ENCODE results near the gene FRMD5. TPM values are rescaled to one million over a fixed set of nuclear protein-coding genes. Genes with fewer than 3 reads are reported as not detected.

The FRMD5 gene
- total RNA-seq, 4 donors from 2014 or later: 0.31 to 0.72 TPM; not detected in 2

DNA sequence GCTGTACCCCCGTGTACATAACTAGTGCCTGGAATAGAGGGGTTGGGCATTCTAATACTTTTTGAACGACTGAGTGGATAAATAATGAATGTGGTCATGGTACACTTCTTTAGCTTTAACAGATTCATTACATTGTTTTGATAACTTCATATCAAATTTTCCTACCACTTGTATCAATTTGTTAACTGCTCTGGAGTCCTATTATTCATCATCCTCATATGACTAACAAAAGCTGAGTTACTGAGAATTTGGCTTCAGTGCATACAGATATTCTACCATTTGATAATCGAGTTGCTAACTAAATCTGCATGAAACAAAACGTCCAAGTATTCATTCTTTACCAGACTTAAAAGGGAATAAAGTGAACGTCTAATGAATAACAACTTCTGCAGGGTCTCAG, 31.7 kb downstream of the FRMD5 start:
- 79% methylated on average over 5 of the region's 5 CpGs for WGBS
- Histone ChIP-seq H3K9me3 (no peaks in the 10 kb centered on the region), H3K4me1 (no peaks in the 10 kb centered on the region), H3K27ac (no peak overlapping the region), H3K36me3 (no peaks in the 10 kb centered on the region), H3K4me3 (no peak overlapping the region), H3K27me3 (no peaks in the 10 kb centered on the region)
- DNase-seq (ENCODE audit: low spot score in 2 of 2): no peak
- TF ChIP-seq, protein P1, sequence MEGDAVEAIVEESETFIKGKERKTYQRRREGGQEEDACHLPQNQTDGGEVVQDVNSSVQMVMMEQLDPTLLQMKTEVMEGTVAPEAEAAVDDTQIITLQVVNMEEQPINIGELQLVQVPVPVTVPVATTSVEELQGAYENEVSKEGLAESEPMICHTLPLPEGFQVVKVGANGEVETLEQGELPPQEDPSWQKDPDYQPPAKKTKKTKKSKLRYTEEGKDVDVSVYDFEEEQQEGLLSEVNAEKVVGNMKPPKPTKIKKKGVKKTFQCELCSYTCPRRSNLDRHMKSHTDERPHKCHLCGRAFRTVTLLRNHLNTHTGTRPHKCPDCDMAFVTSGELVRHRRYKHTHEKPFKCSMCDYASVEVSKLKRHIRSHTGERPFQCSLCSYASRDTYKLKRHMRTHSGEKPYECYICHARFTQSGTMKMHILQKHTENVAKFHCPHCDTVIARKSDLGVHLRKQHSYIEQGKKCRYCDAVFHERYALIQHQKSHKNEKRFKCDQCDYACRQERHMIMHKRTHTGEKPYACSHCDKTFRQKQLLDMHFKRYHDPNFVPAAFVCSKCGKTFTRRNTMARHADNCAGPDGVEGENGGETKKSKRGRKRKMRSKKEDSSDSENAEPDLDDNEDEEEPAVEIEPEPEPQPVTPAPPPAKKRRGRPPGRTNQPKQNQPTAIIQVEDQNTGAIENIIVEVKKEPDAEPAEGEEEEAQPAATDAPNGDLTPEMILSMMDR (IDR thresholded peaks at IDR 0.05): no peak
- TF ChIP-seq POLR2AphosphoS5 (IDR thresholded peaks at IDR 0.05): no peak
- no peak for TF ChIP-seq POLR2A (IDR thresholded peaks at IDR 0.05)
- TF ChIP-seq EP300 (IDR thresholded peaks at IDR 0.05): no peak

DNA sequence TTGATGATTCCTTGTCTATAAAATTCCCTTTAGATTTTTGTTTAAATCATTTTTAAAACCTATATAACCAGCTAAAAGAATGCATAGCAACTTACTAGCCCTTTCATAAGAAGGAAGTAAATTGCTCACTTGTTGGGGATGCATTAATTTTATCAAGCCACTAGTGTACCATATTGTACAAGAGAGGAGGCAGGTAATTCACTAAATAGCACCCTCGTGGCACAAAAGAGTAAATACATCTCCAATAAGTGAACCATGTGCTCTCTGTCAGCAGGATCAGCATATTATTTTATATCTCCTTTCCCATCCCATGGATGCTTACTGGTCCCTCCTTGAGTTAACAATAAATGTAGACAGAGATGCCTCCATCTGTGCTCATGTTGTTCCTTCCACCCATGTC, 34.3 kb downstream of the FRMD5 start:
- Histone ChIP-seq H3K9me3 (no peaks in the 10 kb centered on the region), H3K27me3 (no peaks in the 10 kb centered on the region), H3K4me1 (no peaks in the 10 kb centered on the region), H3K27ac (no peak overlapping the region), H3K4me3 (no peak overlapping the region), H3K36me3 (no peaks in the 10 kb centered on the region)
- TF ChIP-seq POLR2AphosphoS5 (IDR thresholded peaks at IDR 0.05) (no peak), EP300 (IDR thresholded peaks at IDR 0.05) (no peak), POLR2A (IDR thresholded peaks at IDR 0.05) (no peak)
- TF ChIP-seq, protein P1 (IDR thresholded peaks at IDR 0.05): no peak
- no peak for DNase-seq (ENCODE audit: low spot score in 2 of 2)
- WGBS: 88% methylated on average over 1 of the region's 1 CpG

DNA sequence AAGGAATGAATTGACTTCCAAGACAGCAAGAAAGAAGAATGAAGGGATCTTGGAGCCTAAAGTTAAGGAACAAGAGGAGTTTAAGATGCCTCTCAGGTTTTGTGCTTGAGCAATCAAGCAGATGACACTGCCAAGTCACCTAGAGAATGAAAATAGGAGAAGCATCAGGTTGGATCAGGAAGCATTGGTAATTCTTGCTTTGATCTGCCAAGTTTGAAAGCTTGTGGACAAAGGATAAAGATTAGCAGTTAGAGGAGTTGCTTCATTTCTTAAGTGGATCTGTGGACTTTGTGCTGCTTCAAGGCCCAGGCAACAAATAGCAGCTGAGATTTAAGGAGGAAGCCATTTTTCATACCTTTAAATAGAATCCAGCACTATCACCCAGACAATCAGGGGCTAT, 35.6 kb downstream of the FRMD5 start:
- TF ChIP-seq POLR2AphosphoS5 (IDR thresholded peaks at IDR 0.05) (no peak), EP300 (IDR thresholded peaks at IDR 0.05) (no peak), POLR2A (IDR thresholded peaks at IDR 0.05) (no peak)
- TF ChIP-seq, protein P1 (IDR thresholded peaks at IDR 0.05): no peak
- Histone ChIP-seq H3K4me1 (no peaks in the 10 kb centered on the region), H3K27ac (no peak overlapping the region)

DNA sequence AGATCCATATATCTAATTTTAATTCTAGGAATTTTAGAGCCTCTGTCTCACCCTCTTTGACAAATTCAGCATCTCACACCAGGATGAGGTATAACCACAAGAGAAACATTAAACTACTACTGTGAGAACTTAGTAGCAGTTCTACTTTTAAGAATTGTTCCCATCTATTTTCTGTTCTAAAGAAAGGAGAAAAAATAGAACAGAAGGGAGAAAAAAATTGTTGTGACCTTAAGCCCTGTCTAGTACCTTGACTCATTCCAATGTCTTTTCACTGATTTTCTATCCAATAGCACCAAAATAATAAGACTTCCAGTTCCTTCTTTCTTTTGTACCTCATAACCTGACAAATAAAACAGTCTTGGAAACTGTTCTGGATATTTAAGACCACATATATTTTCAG, 37.0 kb downstream of the FRMD5 start:
- no peaks in the 10 kb centered on the region for H3K9me3 ChIP-seq
- no peaks in the 10 kb centered on the region for H3K4me1 ChIP-seq
- H3K27me3 ChIP-seq: no peaks in the 10 kb centered on the region
- no peak for DNase-seq (ENCODE audit: low spot score in 2 of 2)
- no peak overlapping the region for H3K4me3 ChIP-seq
- no peak overlapping the region for H3K27ac ChIP-seq
- no peaks in the 10 kb centered on the region for H3K36me3 ChIP-seq
- TF ChIP-seq EP300 (IDR thresholded peaks at IDR 0.05): no peak

More for the DNA sequence above, 35.6 kb downstream of the FRMD5 start:
- no peaks in the 10 kb centered on the region for H3K36me3 ChIP-seq
- H3K4me3 ChIP-seq: no peak overlapping the region
- no peaks in the 10 kb centered on the region for H3K9me3 ChIP-seq
- DNase-seq (ENCODE audit: low spot score in 2 of 2): no peak
- H3K27me3 ChIP-seq: no peaks in the 10 kb centered on the region

DNA sequence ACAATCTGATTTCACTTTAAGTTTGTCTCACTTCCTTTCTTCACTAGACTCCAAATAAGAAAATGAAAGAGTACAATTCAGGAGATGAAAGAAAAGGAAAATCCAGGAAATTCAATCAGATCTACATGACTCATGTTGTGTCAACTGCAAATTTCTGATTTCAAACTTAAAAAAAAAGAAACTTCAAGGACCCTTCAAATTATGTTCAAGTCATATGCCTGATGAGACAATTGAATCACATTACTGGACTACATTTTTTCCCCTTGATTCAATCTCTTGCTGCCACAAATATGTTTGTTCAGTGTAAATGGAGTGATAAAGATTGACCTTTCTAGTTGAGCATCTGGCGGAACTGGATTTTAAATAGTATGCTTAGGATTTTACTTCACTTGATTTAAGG, 37.4 kb downstream of the FRMD5 start:
- no peaks in the 10 kb centered on the region for H3K27me3 ChIP-seq
- TF ChIP-seq, protein P1 (IDR thresholded peaks at IDR 0.05): no peak
- TF ChIP-seq POLR2A (IDR thresholded peaks at IDR 0.05) (no peak), EP300 (IDR thresholded peaks at IDR 0.05) (no peak), POLR2AphosphoS5 (IDR thresholded peaks at IDR 0.05) (no peak)
- no peaks in the 10 kb centered on the region for H3K9me3 ChIP-seq
- no peaks in the 10 kb centered on the region for H3K4me1 ChIP-seq
- H3K27ac ChIP-seq: no peak overlapping the region
- H3K36me3 ChIP-seq: no peaks in the 10 kb centered on the region
- WGBS: 73% methylated on average over 1 of the region's 1 CpG
- DNase-seq (ENCODE audit: low spot score in 2 of 2): no peak
- H3K4me3 ChIP-seq: no peak overlapping the region

- H3K27me3 ChIP-seq: peaks cover 5% of the 10 kb centered on the region
- no peaks in the 10 kb centered on the region for H3K9me3 ChIP-seq
- H3K4me3 ChIP-seq: no peak overlapping the region
- 87% methylated on average over 4 of the region's 4 CpGs for WGBS
- TF ChIP-seq EP300 (IDR thresholded peaks at IDR 0.05) (no peak), POLR2A (IDR thresholded peaks at IDR 0.05) (no peak), POLR2AphosphoS5 (IDR thresholded peaks at IDR 0.05) (no peak)
- TF ChIP-seq, protein P1 (IDR thresholded peaks at IDR 0.05): no peak
- no peaks in the 10 kb centered on the region for H3K4me1 ChIP-seq
- no peak for DNase-seq (ENCODE audit: low spot score in 2 of 2)
- no peak overlapping the region for H3K27ac ChIP-seq
- no peaks in the 10 kb centered on the region for H3K36me3 ChIP-seq
Measured at GRCh38 chr15:44153352-44153751, 41.7 kb downstream of the FRMD5 start.
